GM23338 (cell line): ENCODE results near the gene ERH.

Experiments used
- CTCF ChIP-seq, 2 experiments: fragments of 200-600 bp in 1 of 2; sonication (generic) in 1 of 2; conservative IDR thresholded peaks; 2 replicates each; pipeline versions ENCODE4 v1.5.1 to v1.6.1; 2016 to 2017; ENCODE audit warnings: antibody characterized with exemption in 2 of 2, low read depth in 2 of 2, mild to moderate bottlenecking in 2 of 2, moderate library complexity in 1 of 2
- EZH2 ChIP-seq: fragments of 200-600 bp; sonication (generic); IDR thresholded peaks from one replicate; pipeline ENCODE4 v1.8.0; 2017; ENCODE audit warnings: antibody characterized with exemption, mild to moderate bottlenecking, low read depth; ENCODE audit not compliant: unreplicated experiment
- EZH2phosphoT487 ChIP-seq: fragments of 200-600 bp; sonication (generic); IDR thresholded peaks from one replicate; pipeline ENCODE4 v1.8.1; 2018; ENCODE audit warnings: antibody characterized with exemption; ENCODE audit not compliant: unreplicated experiment
- JUNB ChIP-seq: IDR thresholded peaks from one replicate; pipeline ENCODE4 v1.6.1; 2016; ENCODE audit warnings: antibody characterized with exemption; ENCODE audit not compliant: unreplicated experiment
- POLR2AphosphoS5 ChIP-seq: IDR thresholded peaks from 2 replicates; pipeline ENCODE4 v1.6.1; 2016; ENCODE audit warnings: antibody characterized with exemption, low read depth
- REST ChIP-seq: IDR thresholded peaks from one replicate; pipeline ENCODE4 v1.6.1; 2018; ENCODE audit warnings: antibody characterized with exemption; ENCODE audit not compliant: unreplicated experiment

- TF ChIP-seq CTCF (conservative IDR thresholded peaks at IDR 0.05; ENCODE audit: low read depth in 2 of 2) (no peak), POLR2AphosphoS5 (no peak), EZH2phosphoT487 (no peak), EZH2 (no peak), JUNB (no peak), REST (no peak)
Observed at GRCh38 chr14:69408331-69408960, 10.3 kb upstream of the ERH start.
